Endodermal cell (in vitro differentiated cells): ENCODE results near the gene USP30. TPM values are rescaled to one million over a fixed set of nuclear protein-coding genes. Genes with fewer than 3 reads are reported as not detected.

Experiments used
- DNase-seq: peaks from one replicate; pipeline ENCODE4 v3.0.0-alpha.2; 2017
- H3K27ac ChIP-seq: 2 replicates; pipeline ENCODE4 v1.5.1; 2013; ENCODE audit warnings: mild to moderate bottlenecking, low read depth, low read length, moderate library complexity
- H3K27me3 ChIP-seq: 2 replicates; pipeline ENCODE4 v1.6.1; 2013; ENCODE audit warnings: mild to moderate bottlenecking, low read length, moderate library complexity; ENCODE audit not compliant: insufficient read depth, control insufficient read depth, poor library complexity, severe bottlenecking
- H3K36me3 ChIP-seq: 2 replicates; pipeline ENCODE4 v1.7.0; 2013; ENCODE audit warnings: mild to moderate bottlenecking, low read length, moderate library complexity; ENCODE audit not compliant: control insufficient read depth, insufficient read depth
- H3K4me1 ChIP-seq: one replicate; pipeline ENCODE4 v1.7.0; 2013; ENCODE audit warnings: low read length; ENCODE audit not compliant: control insufficient read depth, insufficient read depth
- H3K4me3 ChIP-seq: 2 replicates; pipeline ENCODE4 v1.5.1; 2013; ENCODE audit warnings: mild to moderate bottlenecking, low read length, moderate library complexity
- H3K9ac ChIP-seq: 2 replicates; pipeline ENCODE4 v1.6.1; 2013; ENCODE audit warnings: mild to moderate bottlenecking, low read length, moderate library complexity; ENCODE audit not compliant: poor library complexity, severe bottlenecking; ENCODE audit errors: extremely low read depth
- H3K9me3 ChIP-seq: 2 replicates; pipeline ENCODE4 v1.6.1; 2013; ENCODE audit warnings: mild to moderate bottlenecking, low read length, moderate library complexity; ENCODE audit not compliant: control insufficient read depth
- H3K27ac Mint-ChIP-seq: 2 replicates; pipeline ENCODE4 v1.8.0; 2020; ENCODE audit warnings: mixed read lengths
- H3K27me3 Mint-ChIP-seq: 2 replicates; pipeline ENCODE4 v1.8.0; 2021; ENCODE audit warnings: mild to moderate bottlenecking, mixed read lengths; ENCODE audit not compliant: insufficient read depth
- H3K36me3 Mint-ChIP-seq: 2 replicates; pipeline ENCODE4 v1.8.0; 2020; ENCODE audit warnings: low read depth, mixed read lengths
- H3K4me1 Mint-ChIP-seq: 2 replicates; pipeline ENCODE4 v1.8.0; 2020; ENCODE audit warnings: mixed read lengths
- H3K4me3 Mint-ChIP-seq: 2 replicates; pipeline ENCODE4 v1.8.0; 2020; ENCODE audit warnings: mild to moderate bottlenecking, moderate library complexity, mixed read lengths
- H3K9me3 Mint-ChIP-seq: 2 replicates; pipeline ENCODE4 v1.8.0; 2020; ENCODE audit warnings: mild to moderate bottlenecking, mixed read lengths
- WGBS, 2 experiments: methylation state at CpG; one replicate each; pipeline versions ENCODE4 v1.1.5 to v1.1.7; 2013; ENCODE audit warnings: missing lambda C conversion rate in 2 of 2, mixed read lengths in 1 of 2; ENCODE audit not compliant: insufficient coverage in 1 of 2, insufficient read length in 1 of 2; 5-methylcytosine and 5-hydroxymethylcytosine counted together
- total RNA-seq, 2 donors: library from RNA; stranded (reverse); fragmentation: NEBNext Ultra II Directional in 1 of 2; extraction: Animal tissue kit (Norgen Biotek cat#: 25700) in 1 of 2; gene quantifications; 2 replicates in 1 of 2; 3 replicates in 1 of 2; pipeline ENCODE4 v1.2.1, GENCODE V29; 2021
- TF ChIP-seq, protein P1 (sequence below): fragments of 200-600 bp; sonication (generic); conservative IDR thresholded peaks from 2 replicates; pipeline ENCODE4 v1.5.0; 2021; ENCODE audit warnings: antibody characterized with exemption, mild to moderate bottlenecking

The USP30 gene
- total RNA-seq, 2 donors from 2014 or later: 6.3 to 10.8 TPM

DNA sequence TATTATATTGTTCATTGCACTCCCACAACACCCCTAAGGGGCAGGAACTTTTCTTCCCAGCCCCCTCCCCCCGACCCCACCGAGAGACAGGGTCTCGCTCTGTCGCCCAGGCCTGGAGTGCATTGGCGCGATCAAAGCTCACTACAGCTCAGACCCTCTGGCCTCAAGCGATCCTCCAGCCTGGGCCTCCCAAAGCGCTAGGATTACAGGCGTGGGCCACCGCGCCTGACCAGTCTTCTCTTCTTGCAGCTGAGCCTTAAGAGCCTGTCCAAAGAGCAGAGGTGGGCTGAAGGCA lies 44.7 kb downstream of the USP30 start:
- Histone ChIP-seq H3K27me3 (no peaks in the 10 kb centered on the region), H3K9ac (no peak overlapping the region), H3K36me3 (peaks cover 26% of the 10 kb centered on the region), H3K4me3 (peak overlapping the region; percentile 93), H3K9me3 (no peaks in the 10 kb centered on the region), H3K27ac (peak overlapping the region; percentile 53), H3K4me1 (peaks cover 4% of the 10 kb centered on the region)
- WGBS, 2 experiments: 43 to 49% methylated on average over 10 to 11 of the region's 11 CpGs
- no peak for DNase-seq
- H3K27ac Mint-ChIP-seq: no peak overlapping the region
- peaks cover 5% of the 10 kb centered on the region for H3K9me3 Mint-ChIP-seq
- peaks cover 13% of the 10 kb centered on the region for H3K27me3 Mint-ChIP-seq
- H3K4me3 Mint-ChIP-seq: peak overlapping the region; percentile 75
- H3K4me1 Mint-ChIP-seq: peaks cover 9% of the 10 kb centered on the region
- TF ChIP-seq, protein P1, sequence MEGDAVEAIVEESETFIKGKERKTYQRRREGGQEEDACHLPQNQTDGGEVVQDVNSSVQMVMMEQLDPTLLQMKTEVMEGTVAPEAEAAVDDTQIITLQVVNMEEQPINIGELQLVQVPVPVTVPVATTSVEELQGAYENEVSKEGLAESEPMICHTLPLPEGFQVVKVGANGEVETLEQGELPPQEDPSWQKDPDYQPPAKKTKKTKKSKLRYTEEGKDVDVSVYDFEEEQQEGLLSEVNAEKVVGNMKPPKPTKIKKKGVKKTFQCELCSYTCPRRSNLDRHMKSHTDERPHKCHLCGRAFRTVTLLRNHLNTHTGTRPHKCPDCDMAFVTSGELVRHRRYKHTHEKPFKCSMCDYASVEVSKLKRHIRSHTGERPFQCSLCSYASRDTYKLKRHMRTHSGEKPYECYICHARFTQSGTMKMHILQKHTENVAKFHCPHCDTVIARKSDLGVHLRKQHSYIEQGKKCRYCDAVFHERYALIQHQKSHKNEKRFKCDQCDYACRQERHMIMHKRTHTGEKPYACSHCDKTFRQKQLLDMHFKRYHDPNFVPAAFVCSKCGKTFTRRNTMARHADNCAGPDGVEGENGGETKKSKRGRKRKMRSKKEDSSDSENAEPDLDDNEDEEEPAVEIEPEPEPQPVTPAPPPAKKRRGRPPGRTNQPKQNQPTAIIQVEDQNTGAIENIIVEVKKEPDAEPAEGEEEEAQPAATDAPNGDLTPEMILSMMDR: no peak
- peaks cover 28% of the 10 kb centered on the region for H3K36me3 Mint-ChIP-seq

DNA sequence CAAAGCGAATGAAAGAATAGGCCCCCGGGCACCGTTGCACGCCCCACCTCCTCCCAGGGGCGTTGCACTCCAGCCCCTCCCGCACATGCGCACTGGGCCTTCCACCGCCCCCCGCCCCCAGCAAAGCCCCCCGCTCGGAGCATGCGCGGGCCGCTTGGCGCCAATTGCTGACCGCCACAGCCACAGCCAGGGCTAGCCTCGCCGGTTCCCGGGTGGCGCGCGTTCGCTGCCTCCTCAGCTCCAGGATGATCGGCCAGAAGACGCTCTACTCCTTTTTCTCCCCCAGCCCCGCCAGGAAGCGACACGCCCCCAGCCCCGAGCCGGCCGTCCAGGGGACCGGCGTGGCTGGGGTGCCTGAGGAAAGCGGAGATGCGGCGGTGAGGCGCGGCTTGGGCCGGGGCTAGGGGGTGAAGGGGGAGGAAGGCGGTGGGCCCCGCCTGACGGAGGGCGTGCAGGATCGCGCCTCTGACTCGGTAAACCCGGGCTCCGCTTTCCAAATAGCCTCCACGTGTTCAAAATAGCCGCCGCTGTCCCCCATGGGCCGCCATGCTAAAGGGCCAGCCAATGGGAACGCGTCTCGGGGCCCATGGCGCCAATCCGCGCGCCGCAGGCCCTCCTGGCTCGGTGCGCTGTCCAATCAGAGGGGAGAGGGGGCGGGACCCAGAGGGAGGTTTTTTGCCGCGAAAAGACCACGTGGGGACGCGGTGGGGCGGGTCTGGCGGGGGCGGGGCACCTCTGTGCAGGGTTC lies 45.2 kb downstream of the USP30 start, which contains the start of gene UNG:
TSS of gene UNG (plus strand) at position 163 of the 748 bp plus-strand sequence. CDS start at position 246, 83 bp downstream.
- peak within 1 kb of the TSS; percentile 75 for H3K4me3 Mint-ChIP-seq

DNA sequence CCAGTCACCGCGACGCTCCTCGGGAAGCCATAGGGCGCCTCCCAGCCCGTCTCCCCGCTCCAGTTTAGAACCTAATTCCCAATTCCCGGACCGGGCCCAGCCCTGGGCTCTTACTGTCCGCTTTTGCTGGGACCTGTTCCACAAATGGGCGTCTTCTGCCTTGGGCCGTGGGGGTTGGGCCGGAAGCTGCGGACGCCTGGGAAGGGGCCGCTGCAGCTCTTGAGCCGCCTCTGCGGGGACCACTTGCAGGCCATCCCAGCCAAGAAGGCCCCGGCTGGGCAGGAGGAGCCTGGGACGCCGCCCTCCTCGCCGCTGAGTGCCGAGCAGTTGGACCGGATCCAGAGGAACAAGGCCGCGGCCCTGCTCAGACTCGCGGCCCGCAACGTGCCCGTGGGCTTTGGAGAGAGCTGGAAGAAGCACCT lies 45.8 kb downstream of the USP30 start:
- Mint-ChIP-seq H3K9me3 (peaks cover 1% of the 10 kb centered on the region), H3K27ac (peak overlapping the region; percentile 87), H3K36me3 (peaks cover 33% of the 10 kb centered on the region), H3K4me1 (peaks cover 9% of the 10 kb centered on the region), H3K4me3 (peak overlapping the region; percentile 75), H3K27me3 (peaks cover 3% of the 10 kb centered on the region)
- Histone ChIP-seq H3K4me1 (peaks cover 4% of the 10 kb centered on the region), H3K27ac (no peak overlapping the region), H3K4me3 (peak overlapping the region; percentile 93), H3K36me3 (peaks cover 37% of the 10 kb centered on the region), H3K9ac (peak overlapping the region; percentile 73), H3K27me3 (no peaks in the 10 kb centered on the region), H3K9me3 (no peaks in the 10 kb centered on the region)
- WGBS, 2 experiments: 0 to 3% methylated on average over 11 to 32 of the region's 32 CpGs
- TF ChIP-seq, protein P1: no peak
- DNase-seq: no peak

More for the DNA sequence above, 45.2 kb downstream of the USP30 start, which contains the start of gene UNG:
- Histone ChIP-seq H3K27ac (peak within 1 kb of the TSS; percentile 91), H3K9ac (peak within 1 kb of the TSS; percentile 73), H3K9me3 (no peaks in the 10 kb centered on the region), H3K27me3 (no peaks in the 10 kb centered on the region), H3K36me3 (peaks cover 31% of the 10 kb centered on the region), H3K4me3 (peak within 1 kb of the TSS; percentile 93), H3K4me1 (peaks cover 4% of the 10 kb centered on the region)
- 0 to 1% methylated on average over 5 to 71 of the region's 71 CpGs for WGBS, 2 experiments
- DNase-seq: peak; percentile 99
- peak within 1 kb of the TSS; percentile 94 for H3K27ac Mint-ChIP-seq
- TF ChIP-seq, protein P1: no peak
- peaks cover 4% of the 10 kb centered on the region for H3K9me3 Mint-ChIP-seq
- H3K27me3 Mint-ChIP-seq: peaks cover 8% of the 10 kb centered on the region
- peaks cover 29% of the 10 kb centered on the region for H3K36me3 Mint-ChIP-seq
- peaks cover 9% of the 10 kb centered on the region for H3K4me1 Mint-ChIP-seq
